ENCODE data around the gene GMDS. TPM values are rescaled to one million over a fixed set of nuclear protein-coding genes. Genes with fewer than 3 reads are reported as not detected.
A peak's percentile ranks its signal among the peaks of the same experiment; 100 is the strongest.

GMDS gene
- total RNA-seq, 2 experiments from 2014 or later, result 31.1 to 35.9 TPM

GRCh38 chr6:2257363-2257762 is 12.0 kb upstream of the GMDS start:
- Mint-ChIP-seq H3K27ac (no peak overlapping the region), H3K4me1 (no peaks in the 10 kb centered on the region), H3K36me3 (ENCODE audit: low read depth) (peaks cover 46% of the 10 kb centered on the region), H3K9me3 (peaks cover 11% of the 10 kb centered on the region), H3K4me3 (no peak overlapping the region), H3K27me3 (no peaks in the 10 kb centered on the region)
- CTCF ChIA-PET, result interaction anchor here (0.6 kb wide), 3 partner anchors 272 to 1548 kb away, joined by 3 to 4 read pairs (median 3); no protein-coding TSS in a partner anchor
- POLR2A ChIA-PET, result no interaction called here
- DNase-seq, result no peak

- no peaks in the 10 kb centered on the region for H3K4me1 Mint-ChIP-seq
- no peak overlapping the region for H3K4me3 Mint-ChIP-seq
- H3K36me3 Mint-ChIP-seq (ENCODE audit: low read depth), result peaks cover 51% of the 10 kb centered on the region
- ChIA-PET CTCF (interaction anchor here (0.8 kb wide), 1 partner anchor 18 kb away, joined by 3 read pairs; no protein-coding TSS in a partner anchor), POLR2A (no interaction called here)
- DNase-seq, result no peak
- H3K27me3 Mint-ChIP-seq, result no peaks in the 10 kb centered on the region
- H3K9me3 Mint-ChIP-seq, result peaks cover 11% of the 10 kb centered on the region
- no peak overlapping the region for H3K27ac Mint-ChIP-seq
Observed at GRCh38 chr6:2254747-2255146, 9.3 kb upstream of the GMDS start.

- ChIA-PET CTCF (no interaction called here), POLR2A (no interaction called here)
- DNase-seq, result no peak
- H3K4me1 Mint-ChIP-seq, result peaks cover 31% of the 10 kb centered on the region
- H3K4me3 Mint-ChIP-seq, result no peak overlapping the region
- peaks cover 31% of the 10 kb centered on the region for H3K36me3 Mint-ChIP-seq (ENCODE audit: low read depth)
- H3K27ac Mint-ChIP-seq, result no peak overlapping the region
- no peaks in the 10 kb centered on the region for H3K27me3 Mint-ChIP-seq
- H3K9me3 Mint-ChIP-seq, result no peaks in the 10 kb centered on the region
Observed at GRCh38 chr6:2249126-2249525, 3.7 kb upstream of the GMDS start.

- Mint-ChIP-seq H3K4me1 (peaks cover 44% of the 10 kb centered on the region), H3K27ac (no peak overlapping the region), H3K36me3 (ENCODE audit: low read depth) (peaks cover 17% of the 10 kb centered on the region), H3K27me3 (no peaks in the 10 kb centered on the region), H3K9me3 (no peaks in the 10 kb centered on the region), H3K4me3 (no peak overlapping the region)
- POLR2A ChIA-PET, result no interaction called here
- DNase-seq, result no peak
- CTCF ChIA-PET, result no interaction called here
Observed at GRCh38 chr6:2247664-2248063, 2.3 kb upstream of the GMDS start.

GRCh38 chr6:2245877-2246863 is 765 bp upstream of the GMDS start:
- peaks cover 14% of the 10 kb centered on the region for H3K36me3 Mint-ChIP-seq (ENCODE audit: low read depth)
- H3K27ac Mint-ChIP-seq, result peak overlapping the region; percentile 97
- POLR2A ChIA-PET, result interaction anchor here (0.6 kb wide), 1 partner anchor 746 kb away, joined by 3 read pairs; no protein-coding TSS in a partner anchor
- DNase-seq, result peak; percentile 42
- H3K4me1 Mint-ChIP-seq, result peaks cover 49% of the 10 kb centered on the region
- H3K9me3 Mint-ChIP-seq, result no peaks in the 10 kb centered on the region
- H3K4me3 Mint-ChIP-seq, result peak overlapping the region; percentile 93
- no peaks in the 10 kb centered on the region for H3K27me3 Mint-ChIP-seq
- CTCF ChIA-PET, result interaction anchor here (1.2 kb wide), 2 partner anchors 10 to 388 kb away, joined by 3 read pairs; no protein-coding TSS in a partner anchor

- Mint-ChIP-seq H3K36me3 (ENCODE audit: low read depth) (peaks cover 11% of the 10 kb centered on the region), H3K4me1 (peaks cover 55% of the 10 kb centered on the region), H3K27me3 (no peaks in the 10 kb centered on the region), H3K4me3 (peak overlapping the region; percentile 93), H3K9me3 (no peaks in the 10 kb centered on the region), H3K27ac (peak overlapping the region; percentile 96)
- DNase-seq, result no peak
- POLR2A ChIA-PET, result no interaction called here
- CTCF ChIA-PET, result no interaction called here
Observed at GRCh38 chr6:2244261-2245102, 923 bp downstream of the GMDS start.

GRCh38 chr6:2242311-2242710 is 3.1 kb downstream of the GMDS start:
- Mint-ChIP-seq H3K4me1 (peaks cover 43% of the 10 kb centered on the region), H3K4me3 (no peak overlapping the region), H3K27ac (no peak overlapping the region), H3K36me3 (ENCODE audit: low read depth) (peaks cover 5% of the 10 kb centered on the region), H3K9me3 (no peaks in the 10 kb centered on the region), H3K27me3 (no peaks in the 10 kb centered on the region)
- DNase-seq, result no peak
- CTCF ChIA-PET, result interaction anchor here (1.0 to 1.4 kb wide), 2 partner anchors 18 to 33 kb away, joined by 3 to 5 read pairs; no protein-coding TSS in a partner anchor
- POLR2A ChIA-PET, result no interaction called here

- Mint-ChIP-seq H3K4me3 (no peak overlapping the region), H3K4me1 (peaks cover 32% of the 10 kb centered on the region), H3K36me3 (ENCODE audit: low read depth) (peaks cover 8% of the 10 kb centered on the region), H3K9me3 (no peaks in the 10 kb centered on the region), H3K27me3 (no peaks in the 10 kb centered on the region), H3K27ac (no peak overlapping the region)
- CTCF ChIA-PET, result no interaction called here
- DNase-seq, result no peak
- POLR2A ChIA-PET, result no interaction called here
Observed at GRCh38 chr6:2240961-2241360, 4.4 kb downstream of the GMDS start.

GRCh38 chr6:2237001-2237400 is 8.4 kb downstream of the GMDS start:
- no peak overlapping the region for H3K27ac Mint-ChIP-seq
- H3K9me3 Mint-ChIP-seq, result no peaks in the 10 kb centered on the region
- no peak overlapping the region for H3K4me3 Mint-ChIP-seq
- DNase-seq, result no peak
- ChIA-PET CTCF (interaction anchor here (0.6 to 1.1 kb wide), 2 partner anchors 10 to 1989 kb away, joined by 3 to 4 read pairs; no protein-coding TSS in a partner anchor), POLR2A (no interaction called here)
- peaks cover 17% of the 10 kb centered on the region for H3K4me1 Mint-ChIP-seq
- no peaks in the 10 kb centered on the region for H3K27me3 Mint-ChIP-seq
- H3K36me3 Mint-ChIP-seq (ENCODE audit: low read depth), result peaks cover 10% of the 10 kb centered on the region

- Mint-ChIP-seq H3K27ac (no peak overlapping the region), H3K27me3 (no peaks in the 10 kb centered on the region), H3K4me3 (no peak overlapping the region), H3K36me3 (ENCODE audit: low read depth) (peaks cover 9% of the 10 kb centered on the region), H3K9me3 (no peaks in the 10 kb centered on the region), H3K4me1 (peaks cover 26% of the 10 kb centered on the region)
- POLR2A ChIA-PET, result no interaction called here
- no peak for DNase-seq
- CTCF ChIA-PET, result interaction anchor here (0.6 to 1.1 kb wide), 2 partner anchors 11 to 1988 kb away, joined by 3 to 4 read pairs; no protein-coding TSS in a partner anchor
Observed at GRCh38 chr6:2235777-2236495, 9.5 kb downstream of the GMDS start.

GRCh38 chr6:2232445-2232844 is 13.0 kb downstream of the GMDS start:
- CTCF ChIA-PET, result interaction anchor here (0.6 kb wide), 1 partner anchor 7 kb away, joined by 4 read pairs; no protein-coding TSS in a partner anchor
- no peak for DNase-seq
- H3K9me3 Mint-ChIP-seq, result no peaks in the 10 kb centered on the region
- no peak overlapping the region for H3K4me3 Mint-ChIP-seq
- H3K4me1 Mint-ChIP-seq, result peaks cover 28% of the 10 kb centered on the region
- no peak overlapping the region for H3K27ac Mint-ChIP-seq
- H3K36me3 Mint-ChIP-seq (ENCODE audit: low read depth), result peaks cover 9% of the 10 kb centered on the region
- H3K27me3 Mint-ChIP-seq, result no peaks in the 10 kb centered on the region
- POLR2A ChIA-PET, result no interaction called here

- POLR2A ChIA-PET, result no interaction called here
Observed at GRCh38 chr6:2231438-2231837, 14.0 kb downstream of the GMDS start.

More at GRCh38 chr6:2231438-2231837, 14.0 kb downstream of the GMDS start:
- Mint-ChIP-seq H3K27me3 (no peaks in the 10 kb centered on the region), H3K27ac (peak overlapping the region; percentile 14), H3K9me3 (no peaks in the 10 kb centered on the region), H3K36me3 (ENCODE audit: low read depth) (peaks cover 7% of the 10 kb centered on the region), H3K4me3 (no peak overlapping the region), H3K4me1 (peaks cover 28% of the 10 kb centered on the region)
- DNase-seq, result no peak
- CTCF ChIA-PET, result interaction anchor here (0.6 to 1.1 kb wide), 3 partner anchors 9 to 22 kb away, joined by 3 to 5 read pairs (median 3); no protein-coding TSS in a partner anchor
